Hepatocyte (in vitro differentiated cells): Measurements from ENCODE around the gene GLT1D1. TPM values are rescaled to one million over a fixed set of nuclear protein-coding genes. Genes with fewer than 3 reads are reported as not detected.

Experiments used
- DNase-seq: peaks from one replicate; pipeline ENCODE4 v3.0.0-alpha.2; 2016; ENCODE audit warnings: low spot score
- H2AFZ ChIP-seq: fragments of 200-600 bp; sonication (generic); 2 replicates; pipeline ENCODE4 v1.6.0; 2016; ENCODE audit warnings: antibody characterized with exemption, mild to moderate bottlenecking
- H3K27ac ChIP-seq: fragments of 200-600 bp; sonication (generic); 2 replicates; pipeline ENCODE4 v1.5.1; 2016; ENCODE audit warnings: mild to moderate bottlenecking
- H3K27me3 ChIP-seq: fragments of 200-600 bp; sonication (generic); 2 replicates; pipeline ENCODE4 v1.6.1; 2016
- H3K36me3 ChIP-seq: fragments of 200-600 bp; sonication (generic); replicated peaks from 2 replicates; pipeline ENCODE4 v1.5.1; 2016; ENCODE audit warnings: low read depth; ENCODE audit not compliant: insufficient read depth
- H3K4me1 ChIP-seq: fragments of 200-600 bp; sonication (generic); 2 replicates; pipeline ENCODE4 v1.5.1; 2016; ENCODE audit warnings: mild to moderate bottlenecking, moderate library complexity; ENCODE audit not compliant: insufficient read depth
- H3K4me2 ChIP-seq: fragments of 200-600 bp; sonication (generic); 2 replicates; pipeline ENCODE4 v1.6.0; 2016
- H3K4me3 ChIP-seq: fragments of 200-600 bp; sonication (generic); 2 replicates; pipeline ENCODE4 v1.5.1; 2016; ENCODE audit warnings: mild to moderate bottlenecking
- H3K79me2 ChIP-seq: fragments of 200-600 bp; sonication (generic); 2 replicates; pipeline ENCODE4 v1.6.0; 2017; ENCODE audit warnings: mild to moderate bottlenecking
- H3K9me2 ChIP-seq: fragments of 200-600 bp; sonication (generic); replicated peaks from 2 replicates; pipeline ENCODE4 v1.6.0; 2017; ENCODE audit warnings: mild to moderate bottlenecking; ENCODE audit not compliant: insufficient read depth
- H3K9me3 ChIP-seq: fragments of 200-600 bp; sonication (generic); 2 replicates; pipeline ENCODE4 v1.5.1; 2016; ENCODE audit warnings: low read depth, mild to moderate bottlenecking
- H4K20me1 ChIP-seq: fragments of 200-600 bp; sonication (generic); 2 replicates; pipeline ENCODE4 v1.6.0; 2016; ENCODE audit warnings: mild to moderate bottlenecking; ENCODE audit not compliant: insufficient read depth, poor library complexity, severe bottlenecking
- CTCF ChIP-seq: fragments of 200-600 bp; sonication (generic); IDR thresholded peaks from 2 replicates; pipeline ENCODE4 v1.5.1; 2016; ENCODE audit warnings: antibody characterized with exemption, mild to moderate bottlenecking; ENCODE audit not compliant: poor library complexity
- EZH2 ChIP-seq: fragments of 200-600 bp; sonication (generic); IDR thresholded peaks from 2 replicates; pipeline ENCODE4 v1.6.1; 2016; ENCODE audit warnings: antibody characterized with exemption, mild to moderate bottlenecking, borderline replicate concordance
- EZH2phosphoT487 ChIP-seq: fragments of 200-600 bp; sonication (generic); IDR thresholded peaks from one replicate; pipeline ENCODE4 v1.6.1; 2018; ENCODE audit warnings: antibody characterized with exemption, mild to moderate bottlenecking, low read depth, moderate library complexity; ENCODE audit not compliant: unreplicated experiment, severe bottlenecking
- WGBS: methylation state at CpG from one replicate; pipeline ENCODE4 v1.1.6; 2016; ENCODE audit warnings: low lambda C conversion rate; ENCODE audit errors: missing lambda C conversion rate; 5-methylcytosine and 5-hydroxymethylcytosine counted together
- polyA plus RNA-seq: library from polyadenylated mRNA; unstranded; fragments of >200 nt; fragmentation: Nextera tagmentation; extraction: Ambion mirVana; gene quantifications from 2 replicates; pipeline ENCODE4 v1.2.1, GENCODE V29; 2016
- total RNA-seq: library from RNA; depleted of rRNA; stranded (reverse); fragments of >200 nt; gene quantifications from 2 replicates; pipeline ENCODE4 v1.2.3, GENCODE V29; 2014

GLT1D1 gene
- total and polyA plus RNA-seq, 2 experiments from 2014 or later: 1.8 to 1.9 TPM

- H2AFZ ChIP-seq: no peak overlapping the region
- WGBS: 96% methylated on average over 1 of the region's 1 CpG
- H3K9me3 ChIP-seq: no peaks in the 10 kb centered on the region
- H4K20me1 ChIP-seq: no peaks in the 10 kb centered on the region
- no peaks in the 10 kb centered on the region for H3K79me2 ChIP-seq
- H3K4me2 ChIP-seq: no peak overlapping the region
- H3K4me3 ChIP-seq: no peak overlapping the region
- DNase-seq: no peak
- H3K27ac ChIP-seq: no peak overlapping the region
- H3K27me3 ChIP-seq: no peaks in the 10 kb centered on the region
- no peaks in the 10 kb centered on the region for H3K4me1 ChIP-seq
- no peak for TF ChIP-seq CTCF
- no peak for TF ChIP-seq EZH2
- TF ChIP-seq EZH2phosphoT487: no peak
- no peaks in the 10 kb centered on the region for H3K36me3 ChIP-seq
- no peaks in the 10 kb centered on the region for H3K9me2 ChIP-seq
Observed at GRCh38 chr12:128989287-128989686, 136.0 kb downstream of the GLT1D1 start.

- no peaks in the 10 kb centered on the region for H3K27me3 ChIP-seq
- no peaks in the 10 kb centered on the region for H4K20me1 ChIP-seq
- no peaks in the 10 kb centered on the region for H3K9me3 ChIP-seq
- no peaks in the 10 kb centered on the region for H3K4me1 ChIP-seq
- no peak for DNase-seq
- H3K36me3 ChIP-seq: no peaks in the 10 kb centered on the region
- no peaks in the 10 kb centered on the region for H3K79me2 ChIP-seq
- H3K9me2 ChIP-seq: no peaks in the 10 kb centered on the region
- no peak overlapping the region for H3K4me2 ChIP-seq
- TF ChIP-seq EZH2 (no peak), CTCF (no peak), EZH2phosphoT487 (no peak)
- no peak overlapping the region for H2AFZ ChIP-seq
- WGBS: 69% methylated on average over 6 of the region's 6 CpGs
- H3K4me3 ChIP-seq: no peak overlapping the region
- H3K27ac ChIP-seq: no peak overlapping the region
Observed at GRCh38 chr12:128991716-128992115, 138.4 kb downstream of the GLT1D1 start.

- Histone ChIP-seq H2AFZ (no peak overlapping the region), H3K9me2 (no peaks in the 10 kb centered on the region), H3K9me3 (no peaks in the 10 kb centered on the region), H3K27ac (no peak overlapping the region), H3K79me2 (no peaks in the 10 kb centered on the region), H3K4me3 (no peak overlapping the region), H4K20me1 (no peaks in the 10 kb centered on the region), H3K4me1 (no peaks in the 10 kb centered on the region), H3K36me3 (no peaks in the 10 kb centered on the region), H3K27me3 (no peaks in the 10 kb centered on the region), H3K4me2 (no peak overlapping the region)
- WGBS: 66% methylated on average over 8 of the region's 8 CpGs
- TF ChIP-seq EZH2 (no peak), CTCF (no peak), EZH2phosphoT487 (no peak)
- no peak for DNase-seq
Observed at GRCh38 chr12:128992116-128992515, 138.8 kb downstream of the GLT1D1 start.

- Histone ChIP-seq H3K4me2 (no peak overlapping the region), H3K27me3 (no peaks in the 10 kb centered on the region), H2AFZ (no peak overlapping the region), H3K9me3 (no peaks in the 10 kb centered on the region), H4K20me1 (no peaks in the 10 kb centered on the region), H3K27ac (no peak overlapping the region), H3K9me2 (no peaks in the 10 kb centered on the region), H3K4me1 (no peaks in the 10 kb centered on the region), H3K36me3 (no peaks in the 10 kb centered on the region), H3K79me2 (no peaks in the 10 kb centered on the region), H3K4me3 (no peak overlapping the region)
- TF ChIP-seq CTCF: no peak
- no peak for TF ChIP-seq EZH2
- TF ChIP-seq EZH2phosphoT487: no peak
- 64% methylated on average over 9 of the region's 9 CpGs for WGBS
- DNase-seq: no peak
Observed at GRCh38 chr12:128992550-128992949, 139.3 kb downstream of the GLT1D1 start.
